Tibial nerve (tissue), 4 donors: Measurements from ENCODE around the gene STK17A.

Experiments
- EP300 ChIP-seq, 2 donors: sonication (generic); formaldehyde crosslinking; IDR thresholded peaks; one replicate each; pipeline ENCODE4 v1.6.1; 2017; ENCODE audit warnings: antibody characterized with exemption in 2 of 2, mild to moderate bottlenecking in 1 of 2
- POLR2A ChIP-seq, 2 donors: fragments of 450-650 bp; IDR thresholded peaks; one replicate each; pipeline ENCODE4 v1.6.1; 2017; ENCODE audit warnings: antibody characterized with exemption in 2 of 2, mild to moderate bottlenecking in 2 of 2, moderate library complexity in 2 of 2
- TF ChIP-seq, protein P1 (sequence below), 5 experiments: fragments of 200-600 bp in 3 of 5; fragments of 450-650 bp in 2 of 5; sonication (generic) in 3 of 5; IDR thresholded peaks; one replicate each; pipeline ENCODE4 v1.5.1; 2016 to 2019; ENCODE audit warnings: antibody characterized with exemption in 5 of 5, mild to moderate bottlenecking in 3 of 5, moderate library complexity in 2 of 5

DNA sequence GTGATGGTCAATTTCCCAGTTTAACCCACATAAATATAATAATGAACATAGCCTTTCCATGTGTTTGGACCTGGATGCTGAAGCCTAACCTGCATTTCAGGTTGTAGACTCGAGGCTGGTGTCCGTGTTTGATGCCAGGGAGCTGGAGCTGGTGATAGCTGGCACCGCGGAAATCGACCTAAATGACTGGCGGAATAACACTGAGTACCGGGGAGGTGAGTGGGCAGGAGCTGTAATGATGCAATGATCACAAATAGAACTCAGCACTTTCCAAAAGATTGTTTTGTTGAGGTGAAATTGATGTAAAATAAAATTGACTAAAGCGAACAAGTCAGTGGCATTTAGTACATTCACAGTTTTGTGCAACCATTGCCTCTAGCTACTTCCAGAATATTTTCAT, 30.8 kb upstream of the STK17A start:
- TF ChIP-seq, protein P1, sequence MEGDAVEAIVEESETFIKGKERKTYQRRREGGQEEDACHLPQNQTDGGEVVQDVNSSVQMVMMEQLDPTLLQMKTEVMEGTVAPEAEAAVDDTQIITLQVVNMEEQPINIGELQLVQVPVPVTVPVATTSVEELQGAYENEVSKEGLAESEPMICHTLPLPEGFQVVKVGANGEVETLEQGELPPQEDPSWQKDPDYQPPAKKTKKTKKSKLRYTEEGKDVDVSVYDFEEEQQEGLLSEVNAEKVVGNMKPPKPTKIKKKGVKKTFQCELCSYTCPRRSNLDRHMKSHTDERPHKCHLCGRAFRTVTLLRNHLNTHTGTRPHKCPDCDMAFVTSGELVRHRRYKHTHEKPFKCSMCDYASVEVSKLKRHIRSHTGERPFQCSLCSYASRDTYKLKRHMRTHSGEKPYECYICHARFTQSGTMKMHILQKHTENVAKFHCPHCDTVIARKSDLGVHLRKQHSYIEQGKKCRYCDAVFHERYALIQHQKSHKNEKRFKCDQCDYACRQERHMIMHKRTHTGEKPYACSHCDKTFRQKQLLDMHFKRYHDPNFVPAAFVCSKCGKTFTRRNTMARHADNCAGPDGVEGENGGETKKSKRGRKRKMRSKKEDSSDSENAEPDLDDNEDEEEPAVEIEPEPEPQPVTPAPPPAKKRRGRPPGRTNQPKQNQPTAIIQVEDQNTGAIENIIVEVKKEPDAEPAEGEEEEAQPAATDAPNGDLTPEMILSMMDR (IDR thresholded peaks at IDR 0.05) = no peak
- TF ChIP-seq POLR2A (IDR thresholded peaks at IDR 0.05) = no peak
- TF ChIP-seq EP300 (IDR thresholded peaks at IDR 0.05) = no peak
